HG02798 (cell line): ENCODE results near the gene LRRC61.
A peak's percentile ranks its signal among the peaks of the same experiment; 100 is the strongest.

Source experiments
- ATAC-seq: cut with Tn5 transposase; IDR thresholded peaks from one replicate; pipeline ENCODE4 v1.9.1; 2021; ENCODE audit warnings: mild to moderate bottlenecking; ENCODE audit not compliant: unreplicated experiment, poor library complexity

Gene LRRC61

GRCh38 chr7:150346922-150347321 lies 23.8 kb downstream of the LRRC61 start:
- ATAC-seq: no peak

GRCh38 chr7:150351587-150352194 lies 28.5 kb downstream of the LRRC61 start:
- no peak for ATAC-seq

- ATAC-seq: no peak
Observed at GRCh38 chr7:150355666-150356059, 32.5 kb downstream of the LRRC61 start.

GRCh38 chr7:150356265-150356897 lies 33.2 kb downstream of the LRRC61 start:
- ATAC-seq: no peak

- peak; percentile 64 for ATAC-seq
Observed at GRCh38 chr7:150357270-150357669, 34.1 kb downstream of the LRRC61 start.

GRCh38 chr7:150357771-150358427 lies 34.7 kb downstream of the LRRC61 start:
- ATAC-seq: no peak

GRCh38 chr7:150358433-150358832 lies 35.3 kb downstream of the LRRC61 start:
- no peak for ATAC-seq

- no peak for ATAC-seq
Observed at GRCh38 chr7:150358988-150359621, 36.0 kb downstream of the LRRC61 start.

- ATAC-seq: no peak
Observed at GRCh38 chr7:150359622-150360362, 36.6 kb downstream of the LRRC61 start.

- ATAC-seq: no peak
Observed at GRCh38 chr7:150360363-150361058, 37.4 kb downstream of the LRRC61 start.

- no peak for ATAC-seq
Observed at GRCh38 chr7:150361402-150361801, 38.2 kb downstream of the LRRC61 start.

- ATAC-seq: no peak
Observed at GRCh38 chr7:150361807-150362621, 38.9 kb downstream of the LRRC61 start.

- ATAC-seq: no peak
Observed at GRCh38 chr7:150363370-150363769, 40.2 kb downstream of the LRRC61 start.

- no peak for ATAC-seq
Observed at GRCh38 chr7:150363872-150364271, 40.7 kb downstream of the LRRC61 start.

GRCh38 chr7:150365194-150365593 lies 42.0 kb downstream of the LRRC61 start:
- no peak for ATAC-seq

- no peak for ATAC-seq
Observed at GRCh38 chr7:150365673-150366398, 42.7 kb downstream of the LRRC61 start.

- no peak for ATAC-seq
Observed at GRCh38 chr7:150367677-150368095, 44.5 kb downstream of the LRRC61 start.

- ATAC-seq: peak; percentile 68
Observed at GRCh38 chr7:150368096-150368883, 45.1 kb downstream of the LRRC61 start, which contains the start of gene REPIN1. TSS of gene REPIN1 (plus strand) at chr7:150368822. CDS start at chr7:150369712, 890 bp downstream.
